ENCODE data around the gene GPR39.

Gene GPR39

DNA sequence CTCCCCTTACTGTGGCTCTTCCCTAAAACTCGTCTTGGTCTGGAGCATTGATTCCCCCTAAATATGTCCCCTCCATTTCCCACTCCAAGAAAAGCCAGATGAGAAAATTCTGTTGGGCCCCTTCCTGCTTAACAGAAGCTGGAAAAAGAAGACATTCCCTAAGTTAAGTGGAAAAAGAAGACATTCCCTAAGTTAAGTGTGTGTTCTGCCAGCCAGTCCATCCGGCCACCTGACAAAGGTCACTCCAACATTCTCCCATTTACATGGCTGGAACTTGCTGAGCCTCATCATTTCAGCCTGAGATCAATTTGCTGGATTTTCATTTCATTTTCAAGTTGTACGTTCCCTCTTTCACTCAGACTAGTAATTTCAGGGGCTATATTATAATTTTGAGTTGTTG lies 201.4 kb downstream of the GPR39 start:
- Mint-ChIP-seq H3K4me1 (ENCODE audit: low read depth) (no peaks in the 10 kb centered on the region), H3K27me3 (no peaks in the 10 kb centered on the region), H3K36me3 (ENCODE audit: low read depth) (no peaks in the 10 kb centered on the region), H3K9me3 (no peaks in the 10 kb centered on the region), H3K27ac (no peak overlapping the region), H3K4me3 (no peak overlapping the region)
- no peak for DNase-seq

DNA sequence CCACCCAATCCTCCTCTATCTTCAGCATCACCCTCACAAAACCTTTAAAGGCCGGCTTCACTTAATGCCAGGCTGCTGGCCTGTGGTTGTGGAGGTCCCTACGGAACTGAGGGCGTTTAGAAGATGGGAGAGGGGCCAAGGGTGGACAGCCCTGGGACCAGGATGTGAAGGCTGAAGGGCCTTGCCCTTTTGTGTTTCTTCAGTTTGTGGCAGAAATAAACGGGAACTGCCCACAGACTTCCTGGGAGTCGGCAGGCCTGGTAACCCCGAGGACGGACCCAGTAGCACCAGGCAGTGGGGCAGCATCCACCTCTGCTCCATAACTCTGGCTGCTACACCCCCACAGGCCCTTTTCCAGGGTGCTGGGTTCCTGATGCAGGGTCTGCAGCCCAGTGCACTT lies 202.1 kb downstream of the GPR39 start:
- no peak for DNase-seq
- H3K27me3 Mint-ChIP-seq: no peaks in the 10 kb centered on the region
- no peaks in the 10 kb centered on the region for H3K9me3 Mint-ChIP-seq
- H3K27ac Mint-ChIP-seq: no peak overlapping the region
- no peaks in the 10 kb centered on the region for H3K36me3 Mint-ChIP-seq (ENCODE audit: low read depth)
- H3K4me1 Mint-ChIP-seq (ENCODE audit: low read depth): no peaks in the 10 kb centered on the region
- H3K4me3 Mint-ChIP-seq: no peak overlapping the region

DNA sequence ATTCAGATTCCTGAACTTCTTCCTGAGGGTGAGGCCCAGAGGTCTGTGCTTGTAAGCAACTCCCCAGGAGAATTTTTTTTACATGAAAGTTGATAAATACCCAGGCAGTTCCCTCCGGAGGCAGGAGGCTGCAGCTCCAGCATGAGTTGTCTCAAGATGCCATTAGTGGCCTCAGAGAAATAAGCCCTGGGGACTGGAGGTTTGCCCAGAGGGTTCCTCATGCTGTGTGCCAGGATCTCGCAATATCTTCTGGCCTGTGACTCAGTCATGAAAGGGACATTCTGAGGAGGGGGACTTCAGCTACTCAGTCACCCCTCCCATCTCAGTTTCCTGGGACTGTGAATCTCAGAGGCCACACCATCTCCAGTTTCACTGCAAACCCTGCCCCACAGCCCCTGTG lies 203.5 kb downstream of the GPR39 start:
- no peak for DNase-seq
- no peaks in the 10 kb centered on the region for H3K9me3 Mint-ChIP-seq
- no peaks in the 10 kb centered on the region for H3K36me3 Mint-ChIP-seq (ENCODE audit: low read depth)
- no peaks in the 10 kb centered on the region for H3K4me1 Mint-ChIP-seq (ENCODE audit: low read depth)
- no peak overlapping the region for H3K27ac Mint-ChIP-seq
- H3K27me3 Mint-ChIP-seq: no peaks in the 10 kb centered on the region
- no peak overlapping the region for H3K4me3 Mint-ChIP-seq

DNA sequence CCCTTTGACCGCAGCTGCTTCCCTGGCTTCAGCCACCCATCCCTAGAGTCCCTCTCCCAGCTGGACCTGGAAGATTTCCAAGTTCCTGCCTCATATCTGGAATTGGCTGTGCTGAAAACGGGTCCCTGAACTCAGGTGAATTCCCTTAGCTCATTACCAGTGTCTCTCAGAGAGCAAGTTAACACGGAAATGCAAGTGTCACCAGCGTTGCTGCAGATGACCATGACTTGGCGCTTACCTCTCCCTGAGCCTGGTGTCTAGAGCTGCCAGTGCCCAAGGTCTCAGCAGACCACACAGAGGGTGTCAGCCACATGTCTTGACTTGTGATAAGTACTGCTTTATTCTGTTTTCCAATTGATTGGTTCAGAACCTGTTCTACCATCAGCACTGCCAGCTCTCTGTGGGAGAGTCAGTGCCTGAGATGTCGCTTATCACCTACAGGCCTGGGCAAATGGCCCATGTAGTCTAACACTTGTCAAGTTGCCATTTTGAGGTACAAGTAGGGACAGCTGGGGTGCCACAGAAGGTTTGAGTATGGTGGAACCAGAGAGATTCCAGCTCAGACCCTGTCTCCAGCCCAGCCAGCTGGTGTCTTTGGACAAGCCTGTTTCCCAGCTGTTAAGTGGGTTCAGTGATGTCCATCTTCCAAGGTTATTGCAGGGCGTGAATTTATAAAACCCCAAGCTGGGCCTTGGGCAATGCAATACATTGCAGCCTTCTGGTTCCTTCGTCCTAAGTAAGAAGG lies 204.7 kb downstream of the GPR39 start:
- Mint-ChIP-seq H3K4me3 (no peak overlapping the region), H3K9me3 (no peaks in the 10 kb centered on the region), H3K27me3 (no peaks in the 10 kb centered on the region), H3K4me1 (ENCODE audit: low read depth) (no peaks in the 10 kb centered on the region), H3K27ac (no peak overlapping the region), H3K36me3 (ENCODE audit: low read depth) (no peaks in the 10 kb centered on the region)
- DNase-seq: no peak

DNA sequence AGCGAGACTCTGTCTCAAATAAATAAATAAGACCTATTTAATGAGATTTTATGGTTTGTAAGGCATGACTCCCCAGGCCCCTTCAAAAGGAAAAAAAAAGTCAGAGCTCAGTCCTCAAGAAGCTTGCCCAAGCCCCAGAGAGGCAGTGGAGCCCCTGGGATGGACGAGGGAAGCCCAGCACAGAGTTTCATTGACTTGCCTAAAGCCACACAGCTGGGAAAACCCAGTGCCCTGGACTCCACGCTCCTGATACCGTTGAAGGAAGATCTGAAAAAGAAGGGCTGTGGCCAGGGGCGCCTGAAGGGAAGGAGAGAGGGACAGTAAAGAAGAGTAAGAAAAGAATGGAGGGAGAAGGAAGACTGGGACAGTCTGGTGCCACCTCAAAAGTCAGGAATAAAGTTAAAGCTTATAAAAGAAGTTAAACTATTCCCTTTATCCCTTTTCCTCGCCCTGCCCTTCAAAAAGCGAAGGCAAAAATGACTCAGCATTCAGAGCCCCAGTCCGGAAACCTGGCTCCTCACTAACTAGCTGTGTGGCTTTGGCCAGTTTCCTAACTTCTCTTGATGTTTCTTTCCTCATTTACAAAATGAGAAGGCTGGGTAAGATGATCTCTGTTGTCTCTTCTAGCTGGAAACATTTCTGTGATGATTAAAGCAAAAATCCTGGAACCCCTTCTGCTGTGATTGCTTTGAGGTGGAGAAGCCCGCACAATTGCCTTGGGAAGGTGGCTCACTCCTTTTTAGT lies 206.7 kb downstream of the GPR39 start:
- H3K4me3 Mint-ChIP-seq: no peak overlapping the region
- no peak overlapping the region for H3K27ac Mint-ChIP-seq
- H3K27me3 Mint-ChIP-seq: no peaks in the 10 kb centered on the region
- no peaks in the 10 kb centered on the region for H3K4me1 Mint-ChIP-seq (ENCODE audit: low read depth)
- no peak for DNase-seq
- no peaks in the 10 kb centered on the region for H3K36me3 Mint-ChIP-seq (ENCODE audit: low read depth)
- no peaks in the 10 kb centered on the region for H3K9me3 Mint-ChIP-seq

DNA sequence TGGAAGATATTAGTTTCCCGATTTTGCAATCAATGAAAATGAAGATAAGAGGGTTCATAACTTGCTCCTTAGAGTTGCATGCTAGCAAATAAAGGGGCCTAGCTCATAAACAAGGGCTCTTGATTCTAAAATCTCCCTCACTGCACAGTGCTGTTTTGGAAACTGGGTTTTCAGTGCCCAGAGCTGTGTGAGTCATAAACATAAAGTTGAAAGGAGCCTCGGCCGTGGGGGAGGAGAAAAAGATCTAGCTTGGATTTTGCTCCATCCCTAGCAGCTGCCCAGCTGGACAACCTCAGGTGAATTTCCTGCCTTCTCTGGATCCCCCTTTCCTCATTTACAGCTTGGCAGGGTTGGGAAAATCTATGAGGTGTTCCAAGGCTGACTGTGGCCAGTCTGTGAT lies 210.9 kb downstream of the GPR39 start:
- DNase-seq: no peak
- no peaks in the 10 kb centered on the region for H3K27me3 Mint-ChIP-seq
- H3K36me3 Mint-ChIP-seq (ENCODE audit: low read depth): no peaks in the 10 kb centered on the region
- H3K27ac Mint-ChIP-seq: no peak overlapping the region
- H3K9me3 Mint-ChIP-seq: no peaks in the 10 kb centered on the region
- H3K4me3 Mint-ChIP-seq: no peak overlapping the region
- no peaks in the 10 kb centered on the region for H3K4me1 Mint-ChIP-seq (ENCODE audit: low read depth)

DNA sequence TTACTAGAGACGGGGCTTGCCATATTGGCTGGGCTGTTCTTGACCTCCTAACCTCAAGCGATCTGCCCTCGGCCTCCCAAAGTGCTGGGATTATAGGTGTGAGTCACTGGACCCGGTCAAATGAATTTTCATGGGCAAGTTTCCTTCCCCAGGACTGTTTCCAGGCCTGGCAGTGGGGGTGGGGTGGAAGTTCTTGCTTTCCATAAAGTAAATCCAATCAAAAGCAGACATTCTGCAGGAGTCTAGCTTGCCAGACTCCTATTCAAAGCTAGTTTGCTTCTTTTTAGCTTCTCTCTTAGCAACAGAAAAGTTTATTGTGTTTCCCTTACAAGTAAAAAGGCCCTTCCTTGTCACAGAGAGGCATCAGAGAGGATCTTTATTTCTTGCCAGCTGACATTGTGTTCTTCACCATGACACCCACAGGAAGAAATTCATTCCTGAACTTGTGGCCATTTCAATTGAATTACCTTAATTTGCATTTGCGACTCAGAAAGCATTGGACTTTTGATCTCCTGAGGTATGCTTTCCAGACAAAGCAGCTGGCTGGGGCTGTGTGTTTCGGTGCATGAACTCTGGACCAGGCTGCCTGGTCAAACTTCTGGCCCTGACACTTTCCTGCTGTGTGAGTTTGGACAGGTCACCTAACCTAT lies 215.5 kb downstream of the GPR39 start:
- Mint-ChIP-seq H3K4me3 (no peak overlapping the region), H3K9me3 (peaks cover 6% of the 10 kb centered on the region), H3K27ac (no peak overlapping the region), H3K4me1 (ENCODE audit: low read depth) (no peaks in the 10 kb centered on the region), H3K36me3 (ENCODE audit: low read depth) (no peaks in the 10 kb centered on the region), H3K27me3 (no peaks in the 10 kb centered on the region)
- no peak for DNase-seq

DNA sequence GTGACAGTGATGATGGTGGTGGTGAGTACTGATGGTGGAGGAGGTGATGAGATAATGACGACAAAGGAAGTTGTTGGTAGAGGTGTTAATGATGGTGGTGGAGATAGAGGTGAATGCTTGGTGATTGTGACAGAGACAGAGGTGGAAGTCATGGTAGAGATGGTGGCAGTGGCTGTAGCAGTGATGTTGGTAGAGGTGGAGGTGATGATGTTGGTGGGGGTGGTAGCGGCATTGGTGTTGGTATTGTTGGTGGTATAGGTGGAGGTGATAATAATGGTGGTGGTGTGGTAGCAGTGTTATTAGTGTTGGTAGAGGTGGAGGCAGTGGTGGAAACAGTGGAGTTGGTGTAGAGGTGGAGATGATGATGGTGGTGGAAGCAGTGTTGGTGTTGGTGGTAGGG lies 217.0 kb downstream of the GPR39 start:
- no peaks in the 10 kb centered on the region for H3K4me1 Mint-ChIP-seq (ENCODE audit: low read depth)

DNA sequence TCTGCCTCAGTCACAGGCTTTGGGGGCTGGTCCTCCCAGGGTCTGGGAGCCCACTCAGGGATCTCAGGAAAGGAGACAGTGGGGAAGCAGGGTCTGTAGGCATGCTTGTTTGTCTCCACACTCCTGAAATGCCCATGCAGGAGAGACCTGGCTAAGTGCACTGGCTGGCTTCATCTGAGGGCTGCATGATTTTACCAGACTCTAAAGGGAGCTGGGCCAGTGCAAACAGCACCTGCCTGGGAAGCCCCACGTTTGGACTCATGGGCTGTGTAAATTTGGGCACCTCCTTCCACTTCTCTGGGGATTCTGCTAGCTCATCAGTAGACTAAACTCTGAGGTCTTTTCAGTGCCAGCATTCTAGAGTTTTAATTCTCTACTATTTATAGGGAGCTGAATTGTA lies 219.7 kb downstream of the GPR39 start:
- Mint-ChIP-seq H3K36me3 (ENCODE audit: low read depth) (no peaks in the 10 kb centered on the region), H3K9me3 (peaks cover 6% of the 10 kb centered on the region), H3K27me3 (no peaks in the 10 kb centered on the region), H3K27ac (no peak overlapping the region), H3K4me3 (no peak overlapping the region), H3K4me1 (ENCODE audit: low read depth) (no peaks in the 10 kb centered on the region)
- DNase-seq: no peak

More for the DNA sequence above, 217.0 kb downstream of the GPR39 start:
- no peak for DNase-seq
- Mint-ChIP-seq H3K9me3 (peaks cover 6% of the 10 kb centered on the region), H3K27me3 (no peaks in the 10 kb centered on the region), H3K27ac (no peak overlapping the region), H3K4me3 (no peak overlapping the region), H3K36me3 (ENCODE audit: low read depth) (no peaks in the 10 kb centered on the region)

DNA sequence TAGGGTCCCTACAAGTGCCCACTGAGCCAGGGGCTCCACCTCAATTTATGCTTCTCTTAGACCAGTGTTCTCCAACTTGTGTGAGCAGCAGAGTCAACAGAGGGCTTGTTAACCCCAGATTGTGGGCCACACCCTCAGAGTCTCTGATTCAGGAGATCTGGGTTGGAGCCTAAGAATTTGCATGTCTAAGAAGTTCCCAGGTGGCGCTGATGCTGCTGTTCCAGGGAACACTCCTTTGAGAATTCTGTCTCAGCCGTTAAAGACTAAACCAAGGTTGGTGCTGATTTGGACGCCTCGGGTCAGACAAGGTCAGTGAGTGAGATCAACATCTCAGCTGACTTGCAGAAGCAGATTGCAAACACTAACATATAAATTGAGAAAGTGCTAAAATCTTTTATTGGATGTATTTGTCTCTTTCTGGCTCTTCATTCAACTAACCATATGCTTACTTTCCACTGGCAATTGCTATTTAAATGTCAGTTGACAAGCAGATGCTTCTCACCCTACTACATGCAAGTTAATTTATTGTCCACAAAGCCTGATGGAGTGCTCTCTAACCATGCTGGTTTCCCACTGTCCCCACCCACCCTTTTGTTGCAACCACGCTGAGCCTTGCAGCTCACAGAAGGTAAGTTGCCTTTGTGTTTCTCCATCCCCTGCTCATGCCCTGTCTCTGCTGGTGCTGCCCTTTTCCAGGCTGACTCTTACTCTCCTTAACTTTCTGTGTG lies 221.9 kb downstream of the GPR39 start:
- Mint-ChIP-seq H3K4me1 (ENCODE audit: low read depth) (no peaks in the 10 kb centered on the region), H3K27ac (no peak overlapping the region), H3K4me3 (no peak overlapping the region)

DNA sequence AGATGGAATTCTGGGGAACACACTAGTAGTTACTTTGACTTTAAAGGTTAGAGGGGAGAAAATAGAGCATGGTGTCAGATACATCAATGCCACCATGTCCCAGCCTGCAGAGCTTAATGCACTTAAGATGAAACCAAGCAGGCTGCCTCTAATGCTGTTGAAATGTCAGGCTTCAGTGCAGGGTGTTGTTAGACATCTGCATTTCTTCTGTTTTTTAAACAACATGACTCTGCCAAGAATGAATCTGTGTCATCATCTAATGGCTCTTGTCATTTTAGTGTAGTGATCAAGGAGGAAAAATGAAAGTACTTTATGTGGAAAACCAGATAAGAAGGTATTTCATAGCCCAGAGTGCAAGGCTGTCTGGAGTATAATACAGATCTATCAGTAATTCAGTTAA lies 223.5 kb downstream of the GPR39 start:
- no peak for DNase-seq
- H3K27ac Mint-ChIP-seq: no peak overlapping the region
- no peak overlapping the region for H3K4me3 Mint-ChIP-seq
- no peaks in the 10 kb centered on the region for H3K9me3 Mint-ChIP-seq
- no peaks in the 10 kb centered on the region for H3K4me1 Mint-ChIP-seq (ENCODE audit: low read depth)
- no peaks in the 10 kb centered on the region for H3K36me3 Mint-ChIP-seq (ENCODE audit: low read depth)
- H3K27me3 Mint-ChIP-seq: peaks cover 2% of the 10 kb centered on the region

More for the DNA sequence above, 221.9 kb downstream of the GPR39 start:
- Mint-ChIP-seq H3K36me3 (ENCODE audit: low read depth) (no peaks in the 10 kb centered on the region), H3K27me3 (no peaks in the 10 kb centered on the region), H3K9me3 (peaks cover 5% of the 10 kb centered on the region)
- DNase-seq: no peak

DNA sequence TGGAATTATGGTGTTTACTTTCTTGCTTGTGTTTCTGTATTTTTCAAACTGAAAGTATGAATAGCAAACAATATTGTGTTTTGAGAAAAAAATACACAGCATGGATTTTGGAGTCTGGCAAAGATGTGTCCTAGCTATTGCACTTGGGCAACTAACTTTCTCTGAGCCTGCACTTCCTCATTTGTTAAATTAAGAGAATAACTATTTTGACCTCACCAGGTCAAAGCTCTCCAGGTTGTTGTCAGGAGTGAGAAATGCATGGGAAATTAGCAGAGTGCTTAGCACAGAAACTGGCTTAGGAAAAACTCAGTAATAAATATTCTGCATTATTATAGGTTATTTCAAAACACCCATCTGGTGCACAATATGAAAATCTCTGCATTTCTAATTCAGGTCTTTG lies 225.2 kb downstream of the GPR39 start:
- no peak for DNase-seq
- Mint-ChIP-seq H3K36me3 (ENCODE audit: low read depth) (no peaks in the 10 kb centered on the region), H3K9me3 (no peaks in the 10 kb centered on the region), H3K4me1 (ENCODE audit: low read depth) (no peaks in the 10 kb centered on the region), H3K4me3 (no peak overlapping the region), H3K27ac (no peak overlapping the region), H3K27me3 (peaks cover 11% of the 10 kb centered on the region)

DNA sequence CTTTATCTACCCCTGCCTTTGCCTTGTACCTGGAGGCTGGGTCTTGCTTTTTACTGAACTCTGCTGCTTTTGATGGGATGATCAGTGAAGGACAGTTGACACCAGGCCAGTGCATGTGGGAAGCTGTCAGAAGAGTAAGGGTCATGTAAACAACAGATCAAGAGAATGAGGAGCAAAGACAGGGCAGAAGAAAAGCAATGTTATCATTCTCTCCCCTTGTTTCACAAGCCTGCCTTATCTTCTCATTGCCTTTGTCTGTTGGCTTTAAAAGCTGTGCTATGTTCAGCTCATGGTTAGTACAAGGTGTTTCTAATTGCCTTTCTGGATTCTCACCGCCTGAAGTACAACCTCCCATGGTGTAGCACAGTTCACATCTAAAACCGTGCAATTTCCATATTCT lies 225.8 kb downstream of the GPR39 start:
- Mint-ChIP-seq H3K4me1 (ENCODE audit: low read depth) (no peaks in the 10 kb centered on the region), H3K27ac (no peak overlapping the region), H3K4me3 (no peak overlapping the region), H3K9me3 (no peaks in the 10 kb centered on the region), H3K36me3 (ENCODE audit: low read depth) (no peaks in the 10 kb centered on the region), H3K27me3 (peaks cover 14% of the 10 kb centered on the region)
- no peak for DNase-seq

DNA sequence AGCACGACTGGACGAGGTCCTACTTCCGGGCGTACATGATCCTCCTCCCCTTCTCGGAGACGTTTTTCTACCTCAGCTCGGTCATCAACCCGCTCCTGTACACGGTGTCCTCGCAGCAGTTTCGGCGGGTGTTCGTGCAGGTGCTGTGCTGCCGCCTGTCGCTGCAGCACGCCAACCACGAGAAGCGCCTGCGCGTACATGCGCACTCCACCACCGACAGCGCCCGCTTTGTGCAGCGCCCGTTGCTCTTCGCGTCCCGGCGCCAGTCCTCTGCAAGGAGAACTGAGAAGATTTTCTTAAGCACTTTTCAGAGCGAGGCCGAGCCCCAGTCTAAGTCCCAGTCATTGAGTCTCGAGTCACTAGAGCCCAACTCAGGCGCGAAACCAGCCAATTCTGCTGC lies 228.6 kb downstream of the GPR39 start:
- DNase-seq: no peak
- H3K36me3 Mint-ChIP-seq (ENCODE audit: low read depth): no peaks in the 10 kb centered on the region
- H3K4me3 Mint-ChIP-seq: no peak overlapping the region
- no peaks in the 10 kb centered on the region for H3K9me3 Mint-ChIP-seq
- H3K27ac Mint-ChIP-seq: no peak overlapping the region
- peaks cover 14% of the 10 kb centered on the region for H3K27me3 Mint-ChIP-seq
- no peaks in the 10 kb centered on the region for H3K4me1 Mint-ChIP-seq (ENCODE audit: low read depth)
